UCSD-AML1 (cell line): Measurements from ENCODE around the gene HLA-B.
"Not testable (repeated sequence)": the region's sequence is repeated elsewhere in the genome, so short reads cannot be mapped to it uniquely, and the experiment has no call there.

Experiments
- DNase-seq: peaks from one replicate; lab custom pipeline; 2025; ENCODE audit not compliant: unreplicated experiment; lab: John Stamatoyannopoulos, UW

The HLA-B gene

DNA sequence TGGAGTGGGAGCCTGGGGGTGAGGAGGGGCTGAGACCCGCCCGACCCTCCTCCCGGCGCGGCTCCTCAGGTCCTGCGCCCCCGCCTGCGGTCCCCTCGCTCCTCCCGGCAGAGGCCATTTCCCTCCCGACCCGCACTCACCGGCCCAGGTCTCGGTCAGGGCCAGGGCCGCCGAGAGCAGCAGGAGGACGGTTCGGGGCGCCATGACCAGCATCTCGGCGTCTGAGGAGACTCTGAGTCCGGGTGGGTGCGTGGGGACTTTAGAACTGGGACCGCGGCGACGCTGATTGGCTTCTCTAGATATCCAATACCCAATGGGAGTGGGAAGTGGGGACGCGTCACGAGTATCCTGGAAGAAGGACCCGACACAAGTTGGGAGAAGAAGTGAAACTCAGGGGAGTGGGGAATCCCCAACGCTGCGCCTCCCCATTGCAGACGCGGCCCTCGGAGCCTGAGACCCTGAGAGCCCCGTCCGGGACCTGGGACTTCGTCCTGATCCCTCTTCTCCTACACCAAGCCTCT lies at the start of gene HLA-B:
Gene HLA-B, minus strand, starts transcription at position 234 of the 521 bp plus-strand sequence. Its CDS starts 21 bp downstream, at position 213.
- DNase-seq = peak; percentile 84

DNA sequence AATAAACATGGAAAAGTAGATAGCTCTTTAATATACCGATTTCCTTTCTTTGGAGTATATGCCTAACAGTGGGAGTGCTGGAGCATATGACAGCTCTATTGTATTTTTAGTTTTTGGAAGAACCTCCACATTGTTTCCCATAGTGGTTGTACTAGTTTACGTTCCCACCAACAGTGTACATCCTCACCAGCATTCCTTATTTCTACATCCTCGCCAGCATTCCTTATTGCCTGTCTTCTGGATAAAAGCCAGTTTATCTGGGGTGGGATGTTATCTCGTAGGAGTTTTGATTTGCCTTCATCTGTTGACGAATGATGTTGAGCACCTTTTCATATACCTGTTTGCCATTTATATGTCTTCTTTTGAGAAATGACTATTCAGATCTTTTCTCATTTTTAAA lies 49.0 kb upstream of the HLA-B start:
- DNase-seq = no peak

GRCh38 chr6:31404061-31404364 lies 47.0 kb upstream of the HLA-B start:
- not testable (repeated sequence) for DNase-seq

DNA sequence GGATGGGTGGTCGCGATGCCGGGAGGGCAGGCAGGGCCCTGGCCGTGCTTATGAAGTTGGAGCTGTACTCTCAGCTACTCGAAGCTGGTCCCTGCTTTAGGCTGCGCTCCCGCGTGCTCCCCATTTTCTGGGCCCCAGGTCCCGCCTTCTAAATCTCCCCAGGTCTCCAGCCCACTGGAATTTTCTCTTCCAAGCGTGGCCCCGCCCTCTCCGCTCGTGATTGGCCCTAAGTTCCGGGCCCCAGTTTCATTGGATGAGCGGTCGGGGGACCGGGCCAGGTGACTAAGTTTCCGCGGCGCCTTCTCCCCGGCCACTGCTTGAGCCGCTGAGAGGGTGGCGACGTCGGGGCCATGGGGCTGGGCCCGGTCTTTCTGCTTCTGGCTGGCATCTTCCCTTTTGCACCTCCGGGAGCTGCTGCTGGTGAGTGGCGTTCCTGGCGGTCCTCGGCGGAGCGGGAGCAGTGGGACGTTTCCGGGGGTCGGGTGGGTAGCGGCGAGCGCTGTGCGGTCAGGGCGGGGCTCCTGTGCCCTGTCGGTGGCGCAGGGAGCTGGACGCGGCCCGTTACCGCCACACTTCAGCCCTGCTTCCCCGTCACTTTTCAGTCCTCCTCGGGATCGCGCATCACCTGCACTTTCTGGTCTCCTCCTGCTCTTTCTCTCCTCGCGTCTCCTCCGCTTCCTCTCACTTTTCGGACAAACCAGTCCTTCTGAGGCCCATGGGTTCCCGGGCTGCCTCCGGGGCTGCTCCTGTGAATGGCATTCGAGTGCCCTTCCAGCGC lies 46.5 kb upstream of the HLA-B start, which contains the start of gene MICA:
Gene MICA, plus strand, starts transcription at position 313 of the 778 bp plus-strand sequence. Its CDS starts 38 bp downstream, at position 351.
- DNase-seq = peak; percentile 83

DNA sequence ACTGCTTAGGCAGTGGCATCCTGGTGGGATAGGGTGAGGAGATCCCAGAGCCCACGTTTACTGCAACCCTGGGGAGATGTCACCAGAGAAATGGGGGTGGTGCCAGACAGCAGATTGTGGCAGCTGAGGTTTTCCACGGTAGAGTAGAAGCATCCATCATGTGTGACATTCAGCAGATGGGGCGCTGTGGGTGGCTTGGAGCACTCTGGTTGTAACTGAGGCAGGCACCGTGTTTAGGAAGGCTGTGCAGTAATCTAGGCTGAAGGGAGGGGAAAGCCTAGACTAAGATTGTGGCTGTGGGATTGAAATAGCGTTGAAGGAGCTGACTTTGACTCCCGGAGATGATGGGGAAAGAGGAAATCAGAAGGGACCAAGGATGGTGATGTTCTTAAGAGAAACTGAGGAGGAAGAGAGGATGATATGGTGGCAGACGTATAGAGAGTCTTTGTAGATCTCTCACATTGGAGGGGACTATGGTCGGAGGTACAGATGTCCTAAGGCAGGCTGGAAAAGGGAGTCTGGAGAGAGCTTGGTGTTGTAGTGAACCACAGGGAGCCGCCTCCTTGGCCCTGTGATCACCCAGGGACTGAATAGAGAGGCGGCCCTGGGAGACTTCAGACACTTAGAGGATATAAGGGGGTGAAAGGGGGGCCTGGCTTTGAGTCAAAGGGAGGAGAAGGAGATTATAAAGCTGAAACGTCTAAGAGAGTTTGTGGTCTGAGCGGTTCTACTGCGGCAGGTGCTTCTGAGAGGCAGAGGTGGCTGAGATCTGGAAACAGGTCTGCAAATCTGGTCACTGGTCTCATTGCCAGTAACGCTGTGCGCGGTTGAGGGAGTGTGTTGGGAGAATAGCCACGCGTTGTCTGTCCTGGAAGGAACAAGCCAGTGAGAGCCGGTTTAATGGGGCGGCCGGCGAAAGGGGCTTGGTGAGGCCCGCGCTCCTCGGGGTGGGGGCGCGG lies 45.6 kb upstream of the HLA-B start:
- DNase-seq = no peak

GRCh38 chr6:31401403-31401802 lies 44.4 kb upstream of the HLA-B start:
- DNase-seq = no peak

DNA sequence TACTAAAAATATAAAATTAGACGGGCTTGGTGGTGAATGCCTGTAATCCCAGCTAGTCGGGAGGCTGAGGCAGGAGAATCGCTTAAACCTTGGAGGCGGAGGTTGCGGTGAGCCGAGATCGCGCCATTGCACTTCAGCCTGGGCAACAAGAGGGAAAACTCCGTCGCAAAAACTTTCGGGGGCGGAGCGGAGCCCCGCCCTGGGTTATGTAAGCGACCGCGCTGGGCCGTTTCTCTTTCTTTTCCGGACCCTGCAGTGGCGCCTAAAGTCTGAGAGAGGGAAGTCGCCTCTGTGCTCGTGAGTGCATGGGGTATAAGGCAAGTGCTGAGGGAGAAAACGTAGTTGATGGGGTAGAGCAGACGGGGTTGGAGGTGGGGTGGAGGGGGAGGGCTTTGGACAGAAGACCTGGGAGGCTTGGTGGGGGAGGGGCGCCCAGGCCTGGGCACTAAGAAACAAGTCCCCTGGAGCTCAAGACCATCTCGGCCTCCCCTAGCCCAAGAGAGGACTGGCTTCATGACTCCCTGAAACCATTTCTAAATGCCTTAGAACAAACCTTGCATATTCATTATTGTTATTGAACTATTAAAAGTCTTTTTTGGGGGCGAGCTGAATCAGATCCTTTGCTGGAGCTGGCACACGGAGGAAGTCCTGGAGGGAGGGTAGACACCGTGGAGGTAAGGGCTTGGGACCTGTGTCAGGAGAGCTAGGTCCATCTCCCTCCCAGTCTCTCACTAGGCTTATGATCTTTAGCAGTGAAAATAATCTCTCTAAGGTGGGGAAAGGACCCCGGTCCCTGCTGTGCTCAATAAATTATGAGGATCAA lies 43.7 kb upstream of the HLA-B start:
- DNase-seq = peak; percentile 85

- peak; percentile 92 for DNase-seq
Observed at GRCh38 chr6:31399589-31400466, 42.8 kb upstream of the HLA-B start.

DNA sequence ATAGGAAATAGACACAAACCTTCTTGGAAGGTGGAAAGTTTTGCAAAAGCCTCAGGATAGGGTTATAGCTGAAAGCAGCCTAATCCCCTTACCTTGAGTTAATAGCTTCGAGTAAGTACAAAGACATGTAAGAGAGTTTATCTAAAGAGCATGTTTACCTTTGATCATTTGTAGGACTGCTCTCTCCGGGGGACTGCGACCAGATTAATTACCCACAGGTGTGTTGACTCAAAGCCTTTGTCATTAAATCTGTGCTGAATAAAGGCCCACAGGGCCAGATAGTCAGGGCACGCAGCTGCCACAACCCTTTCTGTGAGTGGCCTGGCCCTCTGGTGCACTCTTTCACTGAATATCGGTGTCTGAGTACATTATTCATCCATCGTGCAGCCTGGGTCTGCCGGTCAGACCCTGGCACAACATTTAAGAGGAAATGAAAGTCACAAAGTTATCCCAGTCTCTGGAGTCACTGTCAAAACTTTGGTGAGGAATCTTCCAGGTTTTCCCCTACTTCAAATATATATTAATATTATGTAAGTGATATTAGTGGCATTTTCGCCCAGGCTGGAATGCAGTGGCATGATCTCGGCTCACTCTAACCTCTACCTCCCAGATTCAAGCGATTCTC lies 41.0 kb upstream of the HLA-B start:
- DNase-seq = no peak

- not testable (repeated sequence) for DNase-seq
Observed at GRCh38 chr6:31397153-31397499, 40.1 kb upstream of the HLA-B start.

DNA sequence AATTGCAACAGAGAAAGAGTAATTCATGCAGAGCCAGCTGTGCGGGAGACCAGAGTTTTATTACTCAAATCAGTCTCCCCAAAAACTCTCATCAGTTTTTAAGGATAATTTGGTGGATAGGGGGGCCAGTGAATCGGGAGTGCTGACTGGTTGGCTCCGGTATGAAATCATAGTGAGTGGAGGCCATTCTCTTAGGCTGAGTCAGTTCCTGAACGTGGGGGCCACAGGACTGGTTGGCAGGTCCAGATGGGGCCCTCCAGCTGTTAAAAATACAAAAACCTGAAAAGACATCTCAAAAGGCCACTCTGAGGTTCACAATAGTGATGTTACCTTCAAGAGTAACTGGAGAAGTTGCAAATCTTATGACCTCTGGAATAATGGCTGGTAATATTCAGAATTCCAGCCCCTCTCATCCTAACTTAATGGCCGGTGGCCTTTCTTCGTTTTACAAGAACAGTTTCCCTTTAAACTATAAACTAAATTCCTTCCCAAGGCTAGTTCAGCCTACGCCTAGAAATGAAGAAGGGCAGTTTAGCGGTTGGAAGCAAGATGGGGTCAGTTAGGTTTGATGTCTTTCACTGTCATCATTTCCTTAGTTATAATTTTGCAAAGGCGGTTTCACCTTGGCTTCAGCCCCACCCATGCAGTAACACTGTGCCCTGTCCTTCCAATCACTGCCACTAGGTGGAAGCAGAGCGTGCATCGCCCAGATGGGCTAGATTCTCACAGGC lies 39.6 kb upstream of the HLA-B start:
- DNase-seq = peak; percentile 76

GRCh38 chr6:31395832-31396231 lies 38.9 kb upstream of the HLA-B start:
- no peak for DNase-seq

DNA sequence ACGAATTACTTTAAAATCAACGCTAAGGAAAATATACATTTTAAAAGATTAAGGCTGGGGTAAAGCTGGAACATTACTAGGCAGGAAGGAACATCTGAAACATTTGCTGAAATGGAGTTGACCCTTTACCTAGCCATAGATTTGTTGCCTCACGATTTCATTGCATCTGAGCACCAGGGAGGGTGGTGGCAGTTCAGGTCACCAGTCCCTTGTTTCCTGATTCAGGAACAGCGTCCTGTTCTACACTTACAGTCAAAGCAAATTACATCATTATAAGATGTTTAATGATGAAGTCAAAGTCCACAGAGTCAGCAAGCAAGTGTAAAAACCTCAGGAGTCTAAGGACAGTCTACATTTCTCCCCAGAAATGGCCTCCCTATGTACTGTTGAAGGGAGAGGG lies 37.4 kb upstream of the HLA-B start:
- no peak for DNase-seq

DNA sequence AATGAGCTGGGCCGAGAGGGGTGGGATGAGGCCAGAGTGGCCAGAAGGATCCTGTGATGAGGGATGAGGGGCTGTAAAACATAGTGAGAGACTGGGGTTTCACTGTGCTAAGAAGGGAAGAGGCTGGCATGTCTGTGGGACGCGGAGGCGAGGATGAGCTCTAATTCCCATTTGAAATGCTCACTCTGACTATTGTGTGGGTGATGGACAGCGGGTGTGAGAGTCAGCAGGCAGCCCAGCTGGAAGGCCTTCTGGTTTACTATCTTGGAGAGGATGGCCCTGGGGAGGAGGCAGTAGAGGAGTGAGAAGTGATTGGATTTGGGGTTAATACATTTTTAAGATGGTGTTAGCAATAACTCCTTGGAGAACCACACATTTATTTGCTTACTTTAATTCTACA lies 37.0 kb upstream of the HLA-B start:
- DNase-seq = no peak

DNA sequence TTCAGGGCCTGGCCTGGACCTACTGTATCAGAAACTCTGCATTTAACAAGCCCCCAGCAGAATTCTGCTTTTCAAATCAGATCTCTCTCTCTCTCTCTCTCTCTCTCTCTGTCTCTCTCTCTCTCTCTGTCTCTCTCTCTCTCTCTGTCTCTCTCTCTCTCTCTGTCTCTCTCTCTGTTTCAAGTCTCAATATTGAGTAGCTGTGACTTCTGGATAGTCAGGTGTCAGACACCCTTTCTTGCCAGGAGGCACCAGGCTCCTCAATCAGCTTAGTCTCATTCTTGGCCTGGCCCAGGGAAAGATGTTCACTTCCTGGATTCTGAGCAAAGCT lies 32.8 kb upstream of the HLA-B start:
- DNase-seq = not testable (repeated sequence)

- DNase-seq = not testable (repeated sequence)
Observed at GRCh38 chr6:31388916-31389801, 32.2 kb upstream of the HLA-B start.

- DNase-seq = no peak
Observed at GRCh38 chr6:31386977-31387376, 30.0 kb upstream of the HLA-B start.

DNA sequence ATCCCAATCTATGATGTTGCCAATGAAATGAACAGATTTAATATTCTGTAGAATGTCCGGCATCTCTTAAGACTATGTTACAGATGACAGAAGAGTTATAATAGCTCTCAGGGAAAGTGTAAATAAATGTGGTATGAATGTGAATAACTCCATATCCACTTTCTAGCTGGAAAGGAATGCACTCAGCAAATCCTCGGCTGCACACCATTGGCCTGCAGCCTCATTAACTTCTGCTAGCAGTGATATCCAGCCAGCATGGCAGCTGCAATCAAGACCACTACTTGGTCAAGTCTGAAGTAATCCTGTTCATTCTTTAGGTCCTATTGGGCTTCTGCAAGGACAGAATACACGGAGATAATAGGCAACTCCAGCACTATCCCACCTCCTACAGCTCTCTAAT lies 29.1 kb upstream of the HLA-B start:
- no peak for DNase-seq
